Endothelial cell of umbilical vein (primary cell): Measurements from ENCODE around the gene GAA. TPM values are rescaled to one million over a fixed set of nuclear protein-coding genes. Genes with fewer than 3 reads are reported as not detected.

Source experiments
- BruUV-seq: library from RNA; stranded (reverse); fragments of 400-500 nt; replicated peaks from 2 replicates; lab custom pipeline; 2021; lab: Mats Ljungman, UMichigan
- CTCF ChIA-PET: fragments of 300-600, 350-600 bp; sonication (Branson Sonifier 250); formaldehyde crosslinking; loops from one replicate; lab custom pipeline; 2021; ENCODE audit warnings: antibody characterized with exemption, inconsistent platforms; lab: Charles Lee
- POLR2A ChIA-PET: fragments of 300-600, 350-600 bp; sonication (Branson Sonifier 250); formaldehyde crosslinking; loops from one replicate; lab custom pipeline; 2021; ENCODE audit warnings: antibody characterized with exemption, inconsistent platforms; lab: Charles Lee
- DNase-seq: peaks from one replicate; pipeline ENCODE4 v3.0.0-alpha.2; 2011; ENCODE audit warnings: low read depth, low spot score
- FAIRE-seq: peaks from 2 replicates; lab custom pipeline; 2011; peaks lifted over from hg19 to GRCh38; lab: Jason Lieb, UNC
- H2AFZ ChIP-seq: 2 replicates; pipeline ENCODE4 v1.6.0; 2012; ENCODE audit warnings: low read depth, low read length, control low read depth, inconsistent platforms
- H3K27ac ChIP-seq: 2 replicates; pipeline ENCODE4 v1.5.1; 2011; ENCODE audit warnings: low read depth, mild to moderate bottlenecking, control low read depth, low read length, moderate library complexity; ENCODE audit not compliant: insufficient read depth
- H3K27me3 ChIP-seq, 2 experiments: 2 replicates each; pipeline versions ENCODE4 v1.6.0 to v1.6.1; 2011; ENCODE audit warnings: low read length in 2 of 2, mixed read lengths in 1 of 2; ENCODE audit not compliant: control insufficient read depth in 2 of 2, insufficient read depth in 2 of 2
- H3K36me3 ChIP-seq, 2 experiments: 2 replicates in 1 of 2; 3 replicates in 1 of 2; pipeline ENCODE4 v1.5.1; 2011; ENCODE audit warnings: low read length in 2 of 2, mild to moderate bottlenecking in 1 of 2, moderate library complexity in 1 of 2; ENCODE audit not compliant: control insufficient read depth in 2 of 2, insufficient read depth in 2 of 2; ENCODE audit errors: extremely low read depth in 1 of 2
- H3K4me1 ChIP-seq: 3 replicates; pipeline ENCODE4 v1.5.1; 2011; ENCODE audit warnings: mild to moderate bottlenecking, low read length; ENCODE audit not compliant: control insufficient read depth, insufficient read depth; ENCODE audit errors: extremely low read depth
- H3K4me2 ChIP-seq: 2 replicates; pipeline ENCODE4 v1.6.1; 2011; ENCODE audit warnings: low read length, control low read depth, mixed read lengths; ENCODE audit not compliant: insufficient read depth
- H3K4me3 ChIP-seq, 3 experiments: fragments of 200-600 bp in 1 of 3; sonication (generic), shearing (Covaris generic) in 1 of 3; replicated peaks in 1 of 3; 2 replicates each; pipeline ENCODE4 v1.5.1; 2011 to 2016; ENCODE audit warnings: control low read depth in 3 of 3, low read length in 3 of 3, mild to moderate bottlenecking in 2 of 3, inconsistent platforms in 1 of 3, low read depth in 1 of 3, moderate library complexity in 1 of 3; ENCODE audit not compliant: insufficient read depth in 1 of 3
- H3K79me2 ChIP-seq: 2 replicates; pipeline ENCODE4 v1.6.0; 2012; ENCODE audit warnings: low read length, inconsistent platforms; ENCODE audit not compliant: control insufficient read depth, insufficient read depth
- H3K9ac ChIP-seq: replicated peaks from 2 replicates; pipeline ENCODE3; 2011; ENCODE audit warnings: low read length, control low read depth; ENCODE audit not compliant: insufficient read depth; ENCODE audit errors: extremely low read depth
- H3K9me1 ChIP-seq: replicated peaks from 3 replicates; pipeline ENCODE4 v1.6.0; 2011; ENCODE audit warnings: mild to moderate bottlenecking, low read length; ENCODE audit not compliant: control insufficient read depth, insufficient read depth; ENCODE audit errors: extremely low read depth
- H3K9me3 ChIP-seq: replicated peaks from 2 replicates; pipeline ENCODE4 v1.5.1; 2012; ENCODE audit warnings: low read length, inconsistent platforms; ENCODE audit not compliant: control insufficient read depth, insufficient read depth
- H4K20me1 ChIP-seq: replicated peaks from 2 replicates; pipeline ENCODE3; 2011; ENCODE audit warnings: mild to moderate bottlenecking, low read length; ENCODE audit not compliant: control insufficient read depth, insufficient read depth; ENCODE audit errors: extremely low read depth
- CTCF ChIP-seq, 2 donors: IDR thresholded peaks; 1 replicate in 1 of 2; 2 replicates in 1 of 2; pipeline ENCODE4 v1.5.1; 2011; ENCODE audit warnings: low read length in 2 of 2, mild to moderate bottlenecking in 2 of 2, moderate library complexity in 2 of 2, control low read depth in 1 of 2, inconsistent platforms in 1 of 2, low read depth in 1 of 2; ENCODE audit not compliant: insufficient read depth in 1 of 2; ENCODE audit errors: extremely low read depth in 1 of 2
- EZH2 ChIP-seq: IDR thresholded peaks from 2 replicates; pipeline ENCODE4 v1.6.1; 2012; ENCODE audit warnings: borderline replicate concordance, low read depth, mild to moderate bottlenecking, moderate library complexity, low read length, inconsistent platforms; ENCODE audit not compliant: severe bottlenecking
- FOS ChIP-seq: IDR thresholded peaks from 2 replicates; pipeline ENCODE4 v1.6.1; 2011; ENCODE audit warnings: mild to moderate bottlenecking, low read length, moderate library complexity, borderline replicate concordance; ENCODE audit not compliant: insufficient read depth
- GATA2 ChIP-seq: IDR thresholded peaks from 2 replicates; pipeline ENCODE4 v1.7.0; 2011; ENCODE audit warnings: low read depth, mild to moderate bottlenecking, moderate library complexity, mixed read lengths, low read length; ENCODE audit not compliant: insufficient read length, insufficient read depth
- JUN ChIP-seq: IDR thresholded peaks from 2 replicates; pipeline ENCODE4 v1.6.1; 2011; ENCODE audit warnings: borderline replicate concordance, low read depth; ENCODE audit not compliant: insufficient read length, insufficient read depth
- MAX ChIP-seq: IDR thresholded peaks from 2 replicates; pipeline ENCODE4 v1.6.1; 2011; ENCODE audit not compliant: insufficient read depth, insufficient read length
- MYC ChIP-seq: IDR thresholded peaks from one replicate; pipeline ENCODE4 v1.6.1; 2011; ENCODE audit warnings: mild to moderate bottlenecking, low read depth, low read length
- POLR2A ChIP-seq: IDR thresholded peaks from 2 replicates; pipeline ENCODE4 v1.6.1; 2012; ENCODE audit warnings: low read depth, mild to moderate bottlenecking, control low read depth, low read length
- POLR2AphosphoS5 ChIP-seq: IDR thresholded peaks from 2 replicates; pipeline ENCODE4 v1.6.1; 2012; ENCODE audit warnings: low read depth, mild to moderate bottlenecking, control low read depth, low read length, moderate library complexity; ENCODE audit not compliant: insufficient read depth
- dilution Hi-C: fragments of 300-500 bp; cut with MboI; formaldehyde crosslinking; loops from one replicate; pipeline ENCODE4 v1.15.0; 2019; ENCODE audit warnings: low sequenced_read_pairs; ENCODE audit not compliant: extremely low pct_ligation_motif_present
- intact Hi-C: fragments of 100-400 bp; cut with micrococcal nuclease; formaldehyde crosslinking; loops from one replicate; pipeline ENCODE4 v1.10.0; 2022
- polyA plus RNA-seq, 4 experiments: library from polyadenylated mRNA; depleted of rRNA in 3 of 4; stranded (reverse) in 3 of 4; unstranded in 1 of 4; fragments of >200 nt; gene quantifications; 2 replicates each; pipeline versions ENCODE4 v1.2.1 to v1.2.3, GENCODE V29; 2011 to 2012; ENCODE audit warnings: missing spikeins in 1 of 4
- total RNA-seq: library from RNA; stranded (reverse); gene quantifications from 2 replicates; pipeline ENCODE4 v1.2.3, GENCODE V29; 2021

GAA gene
- total and polyA plus RNA-seq, 2 donors (not counting 3 experiments of a cell fraction or from before 2014, with no cell fraction given) = 26.3 to 49.7 TPM

- Histone ChIP-seq H3K9me1 (no peaks in the 10 kb centered on the region), H3K79me2 (no peaks in the 10 kb centered on the region), H3K4me3 (no peak overlapping the region), H3K36me3 (no peaks in the 10 kb centered on the region), H3K4me1 (no peaks in the 10 kb centered on the region), H3K4me2 (no peak overlapping the region), H3K27me3 (peaks cover 18 to 19% of the 10 kb centered on the region in 2 experiments), H3K9me3 (no peaks in the 10 kb centered on the region), H3K9ac (no peak overlapping the region), H2AFZ (no peak overlapping the region), H3K27ac (no peak overlapping the region), H4K20me1 (no peaks in the 10 kb centered on the region)
- ChIA-PET POLR2A (no interaction called here), CTCF (no interaction called here)
- intact Hi-C loops = no loop called here
- no peak for FAIRE-seq
- TF ChIP-seq FOS (no peak), MAX (no peak), MYC (no peak), GATA2 (no peak), JUN (no peak), POLR2A (no peak), POLR2AphosphoS5 (no peak)
- no TSS peak for BruUV-seq
- DNase-seq = no peak
- dilution Hi-C loops = no loop called here
Measured at GRCh38 chr17:80126449-80126715, 25.0 kb downstream of the GAA start.

- peaks cover 18 to 19% of the 10 kb centered on the region in 2 experiments for H3K27me3 ChIP-seq
- ChIA-PET POLR2A (no interaction called here), CTCF (interaction anchor here (1.7 kb wide), 1 partner anchor 28 kb away, joined by 11 read pairs; the partner anchor contains the start of gene GAA)
- H3K4me2 ChIP-seq = no peak overlapping the region
- H2AFZ ChIP-seq = no peak overlapping the region
- TF ChIP-seq GATA2 (no peak), POLR2AphosphoS5 (no peak), FOS (no peak), JUN (no peak), EZH2 (no peak), CTCF (IDR thresholded peaks at IDR 0.05; ENCODE audit: extremely low read depth in 1 of 2, insufficient read depth in 1 of 2, low read depth in 1 of 2, low read length in 2 of 2) (no peak), MYC (no peak)
- H3K79me2 ChIP-seq = no peaks in the 10 kb centered on the region
- no peaks in the 10 kb centered on the region for H3K4me1 ChIP-seq
- no peaks in the 10 kb centered on the region for H3K9me3 ChIP-seq
- intact Hi-C loops = no loop called here
- no peak overlapping the region for H3K9ac ChIP-seq
- FAIRE-seq (no peak), DNase-seq (no peak)
- no peaks in the 10 kb centered on the region for H4K20me1 ChIP-seq
- H3K36me3 ChIP-seq = peaks cover 3 to 6% of the 10 kb centered on the region in 2 experiments
- no peak overlapping the region for H3K27ac ChIP-seq
- no TSS peak for BruUV-seq
- no peaks in the 10 kb centered on the region for H3K9me1 ChIP-seq
- no peak overlapping the region for H3K4me3 ChIP-seq
- dilution Hi-C loops = no loop called here
Measured at GRCh38 chr17:80129006-80129565, 27.7 kb downstream of the GAA start.
